Loucy (cell line): ENCODE measurements around the gene CYSTM1.

Source experiments
- EZH2phosphoT487 ChIP-seq: fragments of 200-600 bp; IDR thresholded peaks from 2 replicates; pipeline ENCODE4 v1.6.1; 2018; ENCODE audit warnings: antibody characterized with exemption, mild to moderate bottlenecking, moderate library complexity, borderline replicate concordance
- TF ChIP-seq, protein P1 (sequence below): fragments of 200-600 bp; sonication (generic); conservative IDR thresholded peaks from 2 replicates; pipeline ENCODE4 v1.5.1; 2014; ENCODE audit warnings: mild to moderate bottlenecking, antibody characterized with exemption, low read length

DNA sequence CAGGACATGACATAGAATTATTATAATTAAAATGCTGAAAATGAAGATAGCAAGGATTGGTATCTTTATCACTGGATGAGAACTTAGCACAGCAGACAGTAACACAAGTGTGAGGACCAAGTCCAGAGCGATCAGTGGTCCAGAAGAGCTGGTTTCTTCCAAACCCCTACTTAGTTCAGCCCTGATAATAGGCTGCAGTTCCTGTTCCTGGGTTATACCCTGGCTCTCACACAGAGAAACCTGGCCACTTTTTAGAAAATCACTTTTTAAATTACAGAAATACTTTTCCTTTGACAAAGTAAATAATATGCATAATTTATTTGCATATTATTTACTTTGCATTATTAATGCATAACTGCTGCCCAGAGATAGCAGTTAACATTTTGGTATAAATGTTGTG lies 40.3 kb downstream of the CYSTM1 start:
- TF ChIP-seq, protein P1, sequence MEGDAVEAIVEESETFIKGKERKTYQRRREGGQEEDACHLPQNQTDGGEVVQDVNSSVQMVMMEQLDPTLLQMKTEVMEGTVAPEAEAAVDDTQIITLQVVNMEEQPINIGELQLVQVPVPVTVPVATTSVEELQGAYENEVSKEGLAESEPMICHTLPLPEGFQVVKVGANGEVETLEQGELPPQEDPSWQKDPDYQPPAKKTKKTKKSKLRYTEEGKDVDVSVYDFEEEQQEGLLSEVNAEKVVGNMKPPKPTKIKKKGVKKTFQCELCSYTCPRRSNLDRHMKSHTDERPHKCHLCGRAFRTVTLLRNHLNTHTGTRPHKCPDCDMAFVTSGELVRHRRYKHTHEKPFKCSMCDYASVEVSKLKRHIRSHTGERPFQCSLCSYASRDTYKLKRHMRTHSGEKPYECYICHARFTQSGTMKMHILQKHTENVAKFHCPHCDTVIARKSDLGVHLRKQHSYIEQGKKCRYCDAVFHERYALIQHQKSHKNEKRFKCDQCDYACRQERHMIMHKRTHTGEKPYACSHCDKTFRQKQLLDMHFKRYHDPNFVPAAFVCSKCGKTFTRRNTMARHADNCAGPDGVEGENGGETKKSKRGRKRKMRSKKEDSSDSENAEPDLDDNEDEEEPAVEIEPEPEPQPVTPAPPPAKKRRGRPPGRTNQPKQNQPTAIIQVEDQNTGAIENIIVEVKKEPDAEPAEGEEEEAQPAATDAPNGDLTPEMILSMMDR: no peak
- TF ChIP-seq EZH2phosphoT487: no peak
